NB4 (cell line): ENCODE results near the gene LRRN4CL.

ENCODE experiments used
- CTCF ChIP-seq: IDR thresholded peaks from one replicate; pipeline ENCODE4 v1.5.1; 2012; ENCODE audit warnings: low read depth, low read length
- MAX ChIP-seq: IDR thresholded peaks from 2 replicates; pipeline ENCODE4 v1.6.1; 2011; ENCODE audit warnings: low read depth, low read length
- POLR2A ChIP-seq: IDR thresholded peaks from 2 replicates; pipeline ENCODE4 v1.6.1; 2011; ENCODE audit warnings: mild to moderate bottlenecking; ENCODE audit not compliant: insufficient read length; ENCODE audit errors: extremely low read depth

- no peak for TF ChIP-seq CTCF
- TF ChIP-seq POLR2A = no peak
- no peak for TF ChIP-seq MAX
These were observed 23.6 kb downstream of the LRRN4CL start for GRCh38 chr11:62665599-62666258.
